Spinal cord (tissue), 10 donors: Measurements from ENCODE around the gene MYOT. TPM values are rescaled to one million over a fixed set of nuclear protein-coding genes. Genes with fewer than 3 reads are reported as not detected.

Source experiments
- DNase-seq, 6 donors: peaks; one replicate each; pipeline versions ENCODE4 v3.0.0 to v3.0.0-alpha.2; 2013 to 2015; ENCODE audit warnings: low spot score in 6 of 6, low read depth in 4 of 6
- H3K27ac ChIP-seq: one replicate; pipeline ENCODE4 v1.5.1; 2013; ENCODE audit warnings: low read depth, low read length, control low read depth
- H3K27me3 ChIP-seq: one replicate; pipeline ENCODE4 v1.6.1; 2013; ENCODE audit warnings: low read length; ENCODE audit not compliant: control insufficient read depth, insufficient read depth
- H3K36me3 ChIP-seq: one replicate; pipeline ENCODE4 v1.6.1; 2013; ENCODE audit warnings: low read length; ENCODE audit not compliant: control insufficient read depth, insufficient read depth
- H3K4me1 ChIP-seq: one replicate; pipeline ENCODE4 v1.6.1; 2013; ENCODE audit warnings: low read length; ENCODE audit not compliant: control insufficient read depth, insufficient read depth
- H3K4me3 ChIP-seq: one replicate; pipeline ENCODE4 v1.5.1; 2013; ENCODE audit warnings: low read depth, low read length, control low read depth
- H3K9me3 ChIP-seq: one replicate; pipeline ENCODE4 v1.6.1; 2013; ENCODE audit warnings: low read length; ENCODE audit not compliant: control insufficient read depth, insufficient read depth
- WGBS: methylation state at CpG from one replicate; pipeline ENCODE4 v1.1.5; 2013; ENCODE audit warnings: missing lambda C conversion rate; ENCODE audit not compliant: insufficient coverage; 5-methylcytosine and 5-hydroxymethylcytosine counted together
- polyA plus RNA-seq, 2 donors: library from polyadenylated mRNA; unstranded; fragments of 120-200 nt; gene quantifications; one replicate each; pipeline ENCODE4 v1.2.1, GENCODE V29; 2013; ENCODE audit not compliant: insufficient read length in 2 of 2
- total RNA-seq, 2 donors: library from RNA; depleted of rRNA in 1 of 2; stranded (reverse); fragments of 120-200 nt in 1 of 2; fragments of >200 nt in 1 of 2; gene quantifications; one replicate each; pipeline versions ENCODE4 v1.2.3 to v1.2.4, GENCODE V29; 2013 to 2014
- donor health status: healthy.

MYOT gene
- total and polyA plus RNA-seq, 4 donors, result 3.0 to 8.3 (median 5.9) TPM

DNA sequence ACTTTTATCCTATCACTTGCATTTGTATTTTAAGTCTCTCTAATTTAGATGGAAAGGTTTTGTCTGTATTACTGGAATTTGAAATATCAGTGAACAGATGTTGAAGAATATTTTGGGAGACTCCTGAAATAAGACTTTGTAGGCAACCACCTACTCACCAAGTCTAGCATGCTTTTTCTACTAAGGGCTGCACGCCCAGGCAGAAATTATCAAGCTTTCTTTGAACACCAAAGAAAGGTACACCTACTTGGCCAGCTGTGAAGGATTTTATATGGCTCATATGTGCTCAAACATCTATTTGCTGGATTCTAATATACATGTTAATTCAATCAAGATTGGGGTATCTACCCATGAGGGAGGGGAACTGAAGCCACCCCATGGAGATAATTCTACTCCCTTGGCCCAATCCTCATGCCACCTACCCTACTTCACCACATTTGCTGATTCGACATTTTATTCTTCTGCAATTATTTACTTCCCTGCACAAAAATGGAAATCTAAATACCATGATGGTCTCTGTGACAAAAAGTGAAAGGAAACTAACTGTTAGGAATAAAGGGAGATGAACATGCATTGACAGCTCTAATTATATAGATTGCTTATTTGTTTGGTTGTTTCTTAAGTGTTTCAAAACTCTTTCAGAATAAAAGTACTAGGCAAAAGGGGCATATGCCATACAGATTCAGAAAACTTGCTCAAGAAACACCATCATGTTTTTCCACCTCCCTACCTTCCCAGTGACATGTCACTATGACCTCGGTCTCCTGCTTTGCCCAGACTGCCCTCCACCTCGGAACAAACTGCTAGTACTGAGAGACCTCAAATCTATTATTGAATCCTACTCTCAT lies 895 bp upstream of the MYOT start:
- Histone ChIP-seq H3K9me3 (no peaks in the 10 kb centered on the region), H3K4me1 (no peaks in the 10 kb centered on the region), H3K27ac (no peak overlapping the region), H3K27me3 (no peaks in the 10 kb centered on the region), H3K36me3 (no peaks in the 10 kb centered on the region), H3K4me3 (no peak overlapping the region)
- WGBS, result 73% methylated on average over 2 of the region's 4 CpGs
- DNase-seq, result no peak

DNA sequence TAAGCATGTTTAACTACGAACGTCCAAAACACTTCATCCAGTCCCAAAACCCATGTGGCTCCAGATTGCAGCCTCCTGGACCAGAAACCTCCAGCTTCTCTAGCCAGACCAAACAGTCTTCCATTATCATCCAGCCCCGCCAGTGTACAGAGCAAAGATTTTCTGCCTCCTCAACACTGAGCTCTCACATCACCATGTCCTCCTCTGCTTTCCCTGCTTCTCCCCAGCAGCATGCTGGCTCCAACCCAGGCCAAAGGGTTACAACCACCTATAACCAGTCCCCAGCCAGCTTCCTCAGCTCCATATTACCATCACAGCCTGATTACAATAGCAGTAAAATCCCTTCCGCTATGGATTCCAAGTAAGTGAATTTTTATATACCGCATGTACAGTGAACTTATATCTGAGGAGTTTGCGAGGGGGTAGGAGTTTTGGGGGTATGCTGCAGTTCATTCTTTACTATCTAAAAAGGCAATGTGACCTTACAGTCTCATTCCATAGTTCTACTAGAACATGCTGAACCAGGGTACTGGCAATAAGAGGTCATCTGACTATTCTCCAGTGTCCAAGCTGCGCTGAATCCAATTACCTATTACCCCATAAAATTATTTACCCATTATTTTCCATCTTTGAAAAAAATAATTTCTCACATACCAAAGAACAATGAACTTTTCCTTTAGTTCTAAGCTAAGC lies 3.1 kb downstream of the MYOT start:
- H3K27ac ChIP-seq, result no peak overlapping the region
- WGBS, result 91% methylated on average over 4 of the region's 7 CpGs
- no peaks in the 10 kb centered on the region for H3K4me1 ChIP-seq
- no peak overlapping the region for H3K4me3 ChIP-seq
- H3K27me3 ChIP-seq, result no peaks in the 10 kb centered on the region
- DNase-seq, result no peak
- no peaks in the 10 kb centered on the region for H3K9me3 ChIP-seq
- H3K36me3 ChIP-seq, result no peaks in the 10 kb centered on the region

DNA sequence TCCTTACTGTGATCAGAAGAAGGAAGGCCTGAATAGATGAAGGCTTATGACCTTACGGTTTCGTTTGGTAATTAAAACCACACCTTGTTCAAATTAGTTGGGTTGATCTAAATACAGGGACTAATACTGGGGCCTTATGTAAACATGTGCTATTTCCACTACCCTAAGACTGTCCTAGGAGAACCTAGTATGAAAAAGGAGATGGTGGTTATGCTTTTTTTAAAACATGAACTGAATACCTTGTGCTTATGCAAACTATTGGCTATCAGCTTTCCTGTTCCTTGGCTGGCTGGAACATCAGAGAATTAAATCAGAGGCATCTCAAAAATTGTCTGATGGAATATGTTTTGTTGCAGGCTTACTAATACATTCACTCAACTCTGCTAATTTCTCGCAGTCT lies 3.9 kb downstream of the MYOT start:
- Histone ChIP-seq H3K9me3 (no peaks in the 10 kb centered on the region), H3K27me3 (no peaks in the 10 kb centered on the region), H3K27ac (no peak overlapping the region), H3K36me3 (no peaks in the 10 kb centered on the region), H3K4me3 (no peak overlapping the region), H3K4me1 (no peaks in the 10 kb centered on the region)
- WGBS, result no CpG with 5 or more reads among the region's 3 CpGs
- no peak for DNase-seq

DNA sequence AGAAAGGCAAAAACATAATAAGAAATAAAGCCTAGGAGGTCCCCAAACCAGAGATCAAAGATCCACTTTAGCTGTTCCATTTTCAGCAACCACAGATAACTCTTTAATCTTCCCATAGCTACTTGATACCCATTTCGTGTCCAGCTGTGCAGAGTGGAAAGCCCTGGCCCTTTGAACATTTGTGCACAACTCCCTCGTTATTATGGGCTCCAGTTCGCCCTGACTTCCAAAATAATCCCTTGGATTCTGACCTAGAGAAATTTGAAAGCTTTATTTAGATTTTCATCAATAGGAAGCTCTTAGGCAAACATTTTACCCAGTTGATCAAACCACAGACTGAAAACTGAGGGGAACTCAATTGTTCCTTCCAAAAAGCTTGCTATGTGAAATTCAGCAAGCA lies 4.8 kb downstream of the MYOT start:
- Histone ChIP-seq H3K27me3 (no peaks in the 10 kb centered on the region), H3K9me3 (no peaks in the 10 kb centered on the region), H3K36me3 (no peaks in the 10 kb centered on the region), H3K4me3 (no peak overlapping the region), H3K27ac (no peak overlapping the region), H3K4me1 (no peaks in the 10 kb centered on the region)
- DNase-seq, result no peak
- WGBS, result 50% methylated on average over 1 of the region's 3 CpGs

DNA sequence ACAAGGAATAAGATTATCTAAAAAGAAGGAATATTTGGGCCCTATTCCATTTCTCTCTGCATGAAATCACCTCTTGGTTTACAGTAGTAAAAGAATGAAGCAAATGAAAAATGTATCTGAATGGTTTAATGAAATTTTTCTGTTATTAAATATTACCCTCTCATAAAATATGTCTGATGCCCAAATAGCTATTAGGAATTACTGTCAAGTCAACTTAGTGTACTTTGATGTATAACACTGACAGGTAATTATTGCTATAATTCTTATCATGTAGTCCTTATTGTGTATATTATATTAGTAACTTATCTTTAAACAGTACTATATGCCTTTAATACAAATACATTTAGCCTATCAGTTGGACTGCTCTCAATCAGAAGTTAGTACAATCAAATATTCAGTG lies 8.4 kb downstream of the MYOT start:
- Histone ChIP-seq H3K9me3 (no peaks in the 10 kb centered on the region), H3K4me1 (no peaks in the 10 kb centered on the region), H3K27me3 (no peaks in the 10 kb centered on the region), H3K4me3 (no peak overlapping the region), H3K27ac (no peak overlapping the region), H3K36me3 (no peaks in the 10 kb centered on the region)
- DNase-seq, result no peak

DNA sequence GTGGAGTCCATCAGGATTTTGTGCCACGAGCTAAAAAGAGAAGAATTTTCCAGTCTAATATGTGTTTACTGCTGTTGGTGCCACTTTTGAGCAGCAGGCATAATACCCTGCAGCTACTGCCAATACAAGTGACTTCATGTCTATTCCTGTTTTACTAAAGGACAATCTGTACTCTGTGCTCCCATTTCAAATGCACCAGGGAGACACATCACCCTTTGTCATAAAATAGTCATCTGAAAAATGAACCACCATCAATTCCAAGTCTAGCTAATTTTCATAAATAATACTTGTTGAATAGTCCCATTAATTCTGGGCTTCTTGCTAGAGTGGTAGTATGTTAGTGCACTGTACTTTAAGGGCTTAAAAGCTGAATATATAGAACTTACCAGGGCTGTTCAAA lies 12.7 kb downstream of the MYOT start:
- Histone ChIP-seq H3K4me1 (no peaks in the 10 kb centered on the region), H3K4me3 (no peak overlapping the region), H3K27me3 (no peaks in the 10 kb centered on the region), H3K36me3 (no peaks in the 10 kb centered on the region), H3K9me3 (no peaks in the 10 kb centered on the region), H3K27ac (peak overlapping the region; percentile 4)
- peak in 2 of 6 donors; percentile 6 to 40 for DNase-seq
- 67% methylated on average over 1 of the region's 1 CpG for WGBS

DNA sequence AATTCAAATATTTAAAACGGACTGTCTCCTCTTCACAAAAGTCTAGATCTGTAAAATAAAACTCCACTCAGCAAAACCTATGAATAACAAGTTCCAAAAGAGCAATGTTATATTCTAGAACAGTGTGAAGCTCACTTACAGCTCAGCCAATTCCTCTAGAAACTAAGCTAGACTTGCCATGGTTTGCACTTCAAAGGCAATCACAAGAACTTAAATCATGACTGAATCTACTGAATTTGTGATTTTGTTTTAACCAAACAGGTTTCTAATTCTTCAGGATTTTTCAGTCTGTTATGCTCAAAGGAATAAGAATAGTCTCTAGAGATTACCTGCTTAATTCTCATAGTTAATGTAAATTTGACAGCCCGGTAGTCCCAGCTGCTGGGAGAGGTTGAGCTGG lies 20.2 kb downstream of the MYOT start:
- no CpG with 5 or more reads among the region's 2 CpGs for WGBS
- no peak overlapping the region for H3K27ac ChIP-seq
- H3K4me1 ChIP-seq, result peaks cover 12% of the 10 kb centered on the region
- DNase-seq, result peak in 2 of 6 donors; percentile 20 to 23
- no peaks in the 10 kb centered on the region for H3K27me3 ChIP-seq
- H3K9me3 ChIP-seq, result no peaks in the 10 kb centered on the region
- no peak overlapping the region for H3K4me3 ChIP-seq
- H3K36me3 ChIP-seq, result no peaks in the 10 kb centered on the region

DNA sequence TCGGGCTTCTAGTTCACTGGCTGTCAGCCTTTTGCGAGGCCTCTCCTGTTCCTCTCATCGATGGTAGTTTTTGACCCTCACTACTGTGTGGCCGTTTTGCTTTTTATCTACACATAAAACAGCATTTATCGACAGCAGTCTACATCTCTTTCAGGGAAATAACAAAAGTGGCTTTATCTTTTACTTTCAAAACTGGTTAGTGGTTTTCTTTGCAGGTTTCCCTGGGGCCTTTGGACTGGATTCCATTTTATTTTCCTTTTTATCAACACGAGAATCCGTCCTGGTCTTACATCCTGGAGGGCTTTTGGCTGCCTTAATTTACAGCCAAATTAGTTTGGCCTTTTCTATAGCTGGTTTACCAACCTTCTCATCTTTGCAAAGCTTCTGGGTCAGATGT lies 20.8 kb downstream of the MYOT start:
- Histone ChIP-seq H3K4me1 (peaks cover 12% of the 10 kb centered on the region), H3K9me3 (no peaks in the 10 kb centered on the region), H3K36me3 (no peaks in the 10 kb centered on the region), H3K27ac (peak overlapping the region; percentile 76), H3K4me3 (peak overlapping the region; percentile 66), H3K27me3 (no peaks in the 10 kb centered on the region)
- 20% methylated on average over 4 of the region's 7 CpGs for WGBS
- peak in 1 of 6 donors; percentile 50 for DNase-seq

DNA sequence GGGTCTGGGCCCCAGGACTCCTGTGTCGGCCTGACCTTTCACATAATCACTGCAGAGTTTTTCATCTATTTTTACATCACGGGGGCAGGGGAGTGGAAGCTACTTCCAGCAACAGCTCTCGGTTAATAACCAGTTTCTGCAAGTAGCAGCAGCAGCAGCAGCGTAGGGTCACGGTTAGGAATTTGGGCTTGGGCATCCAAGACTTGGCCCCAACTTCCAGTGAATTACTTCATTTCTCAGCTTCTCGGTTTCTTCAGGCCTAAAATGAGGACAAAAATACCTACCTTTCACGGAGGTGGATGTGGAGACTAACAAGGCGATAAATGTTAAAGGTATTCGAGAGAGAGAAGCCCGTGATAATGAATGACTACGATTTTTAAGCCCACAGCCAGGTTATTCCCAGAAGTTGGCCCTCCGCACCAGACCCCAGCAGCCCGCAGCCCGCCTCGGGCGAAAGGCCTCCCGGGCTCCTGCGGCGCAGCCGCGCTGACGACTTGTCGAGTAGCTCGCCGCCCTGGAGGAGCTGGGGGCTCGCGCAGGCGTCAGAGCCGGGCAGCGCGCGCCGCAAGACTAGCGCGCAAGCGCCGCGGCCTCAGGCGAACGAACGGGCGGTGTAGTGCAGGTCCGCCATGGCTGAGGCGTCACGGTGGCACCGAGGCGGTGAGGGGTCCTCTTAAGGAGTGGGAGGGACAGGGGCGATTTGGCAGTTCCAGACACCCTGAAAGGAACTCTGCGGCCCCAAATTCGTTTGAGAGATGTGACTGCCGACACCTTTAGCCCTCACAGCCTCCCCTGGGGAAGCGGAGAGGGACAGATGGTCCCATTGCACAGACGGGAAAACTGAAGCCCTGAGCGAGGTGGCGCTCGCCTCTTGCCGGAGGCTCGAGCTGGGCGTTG lies 21.5 kb downstream of the MYOT start, which contains the start of gene PKD2L2:
TSS of gene PKD2L2 (plus strand) at position 595 of the 897 bp plus-strand sequence. CDS start at position 630, 35 bp downstream.
- 11% methylated on average over 55 of the region's 59 CpGs for WGBS
- H3K4me3 ChIP-seq, result peak within 1 kb of the TSS; percentile 66
- H3K4me1 ChIP-seq, result peaks cover 12% of the 10 kb centered on the region
- peak within 1 kb of the TSS; percentile 76 for H3K27ac ChIP-seq
- DNase-seq, result peak; percentile 68 to 97 (median 76)
- H3K27me3 ChIP-seq, result no peaks in the 10 kb centered on the region
- no peaks in the 10 kb centered on the region for H3K36me3 ChIP-seq
- H3K9me3 ChIP-seq, result no peaks in the 10 kb centered on the region
